IPS-NIHi7 (cell line): ENCODE data around the gene SIGLEC14.
A peak's percentile ranks its signal among the peaks of the same experiment; 100 is the strongest.
"Not testable (repeated sequence)": the region's sequence is repeated elsewhere in the genome, so short reads cannot be mapped to it uniquely, and the experiment has no call there.

Experiments used
- DNase-seq: peaks from one replicate; pipeline ENCODE4 v3.0.0; 2012; ENCODE audit warnings: mixed read lengths; ENCODE audit errors: extremely low spot score

SIGLEC14 gene

GRCh38 chr19:51668216-51668615, 21.6 kb upstream of the SIGLEC14 start:
- no peak for DNase-seq

GRCh38 chr19:51664997-51665396, 18.4 kb upstream of the SIGLEC14 start:
- no peak for DNase-seq

GRCh38 chr19:51664131-51664530, 17.5 kb upstream of the SIGLEC14 start:
- DNase-seq = no peak

- DNase-seq = no peak
These were observed 17.0 kb upstream of the SIGLEC14 start for GRCh38 chr19:51663650-51664049.

GRCh38 chr19:51660975-51661600, 14.5 kb upstream of the SIGLEC14 start:
- DNase-seq = peak; percentile 82

- no peak for DNase-seq
These were observed 8.2 kb upstream of the SIGLEC14 start for GRCh38 chr19:51654783-51655182.

GRCh38 chr19:51653162-51653561, 6.5 kb upstream of the SIGLEC14 start:
- no peak for DNase-seq

- DNase-seq = no peak
These were observed 5.6 kb upstream of the SIGLEC14 start for GRCh38 chr19:51652266-51652665.

- no peak for DNase-seq
These were observed 4.7 kb upstream of the SIGLEC14 start for GRCh38 chr19:51651216-51651846.

GRCh38 chr19:51647318-51647717, 693 bp upstream of the SIGLEC14 start:
- DNase-seq = no peak

GRCh38 chr19:51644636-51645271, 1.9 kb downstream of the SIGLEC14 start:
- no peak for DNase-seq

GRCh38 chr19:51641648-51642047, 5.0 kb downstream of the SIGLEC14 start:
- no peak for DNase-seq

GRCh38 chr19:51640386-51640785, 6.2 kb downstream of the SIGLEC14 start:
- DNase-seq = no peak

GRCh38 chr19:51639916-51640315, 6.7 kb downstream of the SIGLEC14 start:
- no peak for DNase-seq

GRCh38 chr19:51637362-51637978, 9.2 kb downstream of the SIGLEC14 start:
- DNase-seq = peak; percentile 33

GRCh38 chr19:51632126-51632525, 14.5 kb downstream of the SIGLEC14 start:
- no peak for DNase-seq

GRCh38 chr19:51630315-51630714, 16.3 kb downstream of the SIGLEC14 start, which contains the start of gene SIGLEC5:
Gene SIGLEC5 (minus strand): TSS chr19:51630401. CDS start chr19:51630335, 66 bp downstream.
- DNase-seq = not testable (repeated sequence)

- no peak for DNase-seq
These were observed 18.3 kb downstream of the SIGLEC14 start for GRCh38 chr19:51628153-51628939.

GRCh38 chr19:51627491-51628138, 19.0 kb downstream of the SIGLEC14 start:
- DNase-seq = no peak

GRCh38 chr19:51626675-51627074, 19.9 kb downstream of the SIGLEC14 start:
- DNase-seq = no peak

GRCh38 chr19:51621178-51621577, 25.4 kb downstream of the SIGLEC14 start:
- no peak for DNase-seq
